Erythroblast (primary cell): ENCODE results near the gene SLC43A1.

ENCODE experiments used
- DNase-seq, 2 experiments: peaks; one replicate each; lab custom pipeline; 2025; lab: John Stamatoyannopoulos, UW
- GATA1 ChIP-seq: IDR thresholded peaks from 2 replicates; pipeline ENCODE4 v1.6.1; 2011; ENCODE audit warnings: low read depth, mild to moderate bottlenecking, control low read depth, low read length, moderate library complexity
- POLR2A ChIP-seq: IDR thresholded peaks from 2 replicates; pipeline ENCODE4 v1.6.1; 2011; ENCODE audit warnings: mild to moderate bottlenecking, low read length

The SLC43A1 gene

DNA sequence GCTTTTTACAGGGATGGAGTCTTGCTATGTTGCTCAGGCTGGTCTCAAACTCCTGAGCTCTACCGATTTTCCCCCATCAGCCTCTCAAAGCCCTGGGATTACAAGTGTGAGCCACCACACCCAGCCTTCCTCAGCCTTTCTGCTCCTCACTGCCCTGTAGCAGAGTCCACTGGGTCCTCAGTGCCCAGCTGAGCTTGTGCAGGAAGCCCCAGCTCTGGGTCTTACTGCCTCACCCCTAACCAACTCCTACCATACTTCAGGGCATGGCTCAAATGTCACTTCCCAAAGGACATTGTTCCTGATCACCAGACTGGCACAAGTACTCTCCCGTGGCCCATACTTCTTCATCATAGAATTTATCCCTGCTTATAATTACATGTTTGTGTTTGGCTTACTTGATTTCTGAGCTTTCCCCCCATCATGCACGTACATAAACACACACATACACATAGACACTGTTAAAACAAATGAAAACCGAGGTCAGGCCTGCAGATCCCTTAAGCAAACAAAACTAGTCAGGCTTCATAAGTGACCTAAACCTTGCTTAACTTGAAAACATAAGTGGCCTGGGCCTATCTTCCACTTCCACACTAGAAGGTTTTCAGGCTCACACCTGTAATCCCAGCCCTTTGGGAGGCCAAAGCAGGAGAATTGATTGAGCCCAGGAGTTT lies 74.6 kb downstream of the SLC43A1 start:
- no peak for DNase-seq
- TF ChIP-seq GATA1 (no peak), POLR2A (no peak)

DNA sequence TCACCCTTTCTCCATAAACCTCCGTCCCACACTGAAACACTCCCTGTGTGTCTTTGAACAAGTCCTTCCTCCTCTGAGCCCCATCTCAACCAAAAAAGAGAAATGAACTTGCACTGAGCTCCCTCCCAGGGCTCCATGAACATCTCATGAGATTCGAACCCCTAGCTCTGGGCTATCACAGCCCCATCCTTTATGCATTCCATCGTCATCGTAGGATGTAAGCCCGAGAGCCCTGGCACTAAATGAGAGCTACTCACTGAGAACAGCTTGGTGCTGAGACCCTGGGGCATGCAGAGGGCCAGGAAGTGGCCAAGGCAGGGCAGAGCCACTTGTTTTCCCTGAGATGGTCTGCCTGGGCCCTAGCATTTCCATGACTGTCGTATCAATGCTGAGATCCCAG lies 75.7 kb downstream of the SLC43A1 start:
- TF ChIP-seq GATA1 (no peak), POLR2A (no peak)
- DNase-seq, result no peak

DNA sequence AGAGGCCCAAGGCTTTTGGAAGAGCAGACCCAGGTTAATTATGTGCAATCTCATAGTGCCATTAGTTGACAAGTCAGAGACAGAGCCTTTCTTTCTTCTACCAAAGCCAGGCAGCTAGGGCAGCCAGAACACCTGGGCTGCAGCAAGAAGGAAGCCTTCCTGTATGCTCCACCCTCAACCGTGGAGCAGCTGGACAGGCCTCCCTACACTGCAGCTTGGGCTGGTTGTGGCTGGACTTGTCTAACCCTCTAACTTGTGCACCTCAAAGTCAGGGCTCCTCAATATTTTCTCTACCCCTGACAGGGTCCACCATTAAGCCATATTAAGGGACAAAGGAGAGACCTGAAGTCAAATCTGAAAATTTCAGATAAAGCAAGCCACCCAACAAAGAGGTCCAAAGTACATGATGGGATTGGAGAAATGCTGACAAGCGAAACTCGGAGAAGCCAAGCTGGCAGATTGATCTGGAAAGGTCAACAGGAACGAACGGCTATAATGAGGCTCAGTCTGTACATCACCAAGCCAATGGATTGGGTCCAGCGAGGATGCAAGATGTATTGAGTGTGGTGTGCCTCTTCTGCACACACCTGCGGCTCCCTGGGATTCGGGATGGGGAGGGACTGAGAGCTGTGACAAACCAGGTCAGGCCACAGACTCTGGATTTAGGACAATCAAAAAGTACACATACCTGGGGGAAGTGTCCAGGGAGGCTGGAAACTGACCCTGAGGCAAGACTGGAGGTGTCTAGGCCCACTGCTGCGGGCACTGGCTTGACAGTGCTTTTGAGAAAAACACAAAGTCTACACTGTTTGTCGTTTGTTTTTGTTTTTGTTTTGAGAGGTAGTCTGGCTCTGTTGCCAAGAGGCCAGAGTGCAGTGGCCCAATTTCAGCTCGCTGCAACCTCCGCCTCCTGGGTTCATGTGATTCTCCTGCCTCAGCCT lies 76.9 kb downstream of the SLC43A1 start:
- DNase-seq, result no peak
- no peak for TF ChIP-seq POLR2A
- TF ChIP-seq GATA1, result no peak

DNA sequence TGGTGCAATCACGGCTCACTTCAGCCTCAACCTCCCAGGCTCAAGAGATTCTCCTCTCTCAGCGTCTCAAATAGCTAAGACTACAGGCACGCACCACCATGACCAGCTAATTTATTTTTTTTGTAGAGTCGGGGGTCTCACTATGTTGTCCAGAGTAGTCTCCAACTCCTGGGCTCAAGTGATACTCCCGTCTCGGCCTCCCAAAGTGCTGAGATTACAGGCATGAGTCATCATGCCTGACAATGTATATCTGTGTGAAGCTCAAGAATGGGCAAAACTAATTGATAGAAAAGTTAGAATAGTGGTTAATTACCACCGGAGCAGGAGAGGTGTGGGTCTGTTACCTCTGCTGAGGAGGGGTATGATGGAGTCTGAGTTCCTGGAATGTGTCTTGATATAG lies 79.5 kb downstream of the SLC43A1 start:
- no peak for DNase-seq
- TF ChIP-seq POLR2A (no peak), GATA1 (no peak)

DNA sequence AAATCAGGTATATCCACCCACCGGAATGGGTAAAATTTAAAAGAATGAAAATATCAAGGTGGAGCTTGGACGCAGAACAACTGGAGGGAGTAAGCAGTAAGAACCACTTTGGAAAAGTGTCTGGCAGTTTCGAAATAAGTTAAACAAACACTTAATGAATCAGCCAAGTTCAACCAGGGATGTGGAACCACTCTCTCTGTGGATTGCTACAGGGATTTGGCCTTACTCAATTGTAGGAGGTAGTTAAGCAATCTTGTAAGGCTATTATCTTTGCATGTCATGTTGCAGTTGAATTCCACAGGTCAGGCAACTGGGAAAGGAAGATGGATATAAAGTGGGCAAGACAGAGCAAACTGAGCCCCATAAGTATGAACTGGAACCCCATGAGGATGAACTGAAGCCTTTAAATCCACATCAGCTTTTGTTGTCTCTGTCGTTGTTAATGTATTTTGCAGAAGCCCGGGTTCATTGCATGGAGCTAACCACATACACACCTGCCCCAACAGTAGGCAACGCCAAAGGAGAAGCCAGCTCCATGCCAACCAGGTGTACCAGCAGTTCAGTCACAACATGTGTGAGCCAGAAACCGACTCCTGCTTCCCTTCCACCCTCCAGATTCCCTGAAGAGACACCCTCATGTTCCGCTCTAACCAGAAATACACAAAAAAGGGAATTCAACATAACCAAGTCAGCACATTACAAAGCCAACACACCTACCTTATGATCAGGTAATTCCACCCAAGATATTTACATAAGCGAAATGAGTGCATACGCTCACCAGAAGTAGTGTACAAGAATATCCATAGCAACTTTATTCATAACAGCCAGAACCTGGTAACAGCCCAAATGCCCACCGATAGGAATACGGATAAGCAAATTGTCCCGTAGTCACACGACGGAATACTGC lies 80.6 kb downstream of the SLC43A1 start:
- DNase-seq, result no peak
- TF ChIP-seq POLR2A, result no peak
- TF ChIP-seq GATA1, result no peak
